ENCODE measurements around the gene DOK7.

DNA sequence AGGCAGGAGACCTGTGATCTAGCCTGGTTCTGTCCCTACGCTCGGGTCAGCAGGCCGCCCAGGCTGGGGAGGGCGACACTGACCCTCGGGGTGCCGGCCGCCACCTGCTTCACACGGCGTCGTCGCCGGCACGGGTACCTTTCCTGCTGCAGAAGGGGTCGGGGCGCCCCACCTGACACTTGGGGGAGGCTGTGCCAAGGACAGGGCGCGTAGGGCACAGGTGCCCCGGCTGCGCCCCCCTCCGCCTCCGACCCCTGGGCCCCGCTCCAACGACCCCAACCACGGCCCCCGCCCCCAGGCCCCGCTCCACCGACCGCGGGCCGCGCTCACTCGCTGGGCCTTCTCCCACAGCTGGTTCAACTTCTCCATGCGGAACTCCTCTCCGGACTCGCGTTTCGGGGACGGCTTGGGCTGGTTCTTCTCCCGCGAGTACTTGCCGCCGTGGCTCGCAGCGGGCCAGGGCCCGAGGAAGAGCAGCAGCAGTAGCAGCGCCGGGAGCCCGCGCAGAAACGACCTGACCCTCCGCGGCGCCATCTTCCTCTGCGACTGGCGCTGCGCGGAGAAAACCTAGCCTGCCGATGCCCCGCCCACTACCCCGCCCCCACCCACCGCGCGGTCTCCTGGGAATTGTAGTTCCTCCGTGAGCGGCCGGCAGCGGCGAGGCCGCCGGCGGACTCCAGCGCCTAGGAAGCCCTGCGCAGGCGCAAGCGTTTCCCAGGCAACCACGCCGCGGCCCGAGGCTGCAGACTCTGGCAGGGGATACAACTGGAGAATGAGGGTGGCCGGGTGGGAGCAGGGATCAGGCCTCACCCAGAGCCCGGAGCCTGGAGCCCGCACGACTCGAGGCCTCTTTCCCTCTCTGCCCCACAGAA, 69.0 kb downstream of the DOK7 start, which contains the start of gene LRPAP1:
- TF ChIP-seq CTCF (IDR thresholded peaks at IDR 0.05) (no peak), ZFX (IDR thresholded peaks at IDR 0.05; ENCODE audit: borderline replicate concordance) (no peak)

All from 22Rv1 (cell line).